Lung (tissue), 12 donors: ENCODE measurements around the gene SLC12A6. TPM values are rescaled to one million over a fixed set of nuclear protein-coding genes. Genes with fewer than 3 reads are reported as not detected.
A peak's percentile ranks its signal among the peaks of the same experiment; 100 is the strongest.

Experiments used
- ATAC-seq: fragments of 200-7000 bp; cut with Tn5 transposase; one replicate; pipeline ENCODE4 v1.9.1; 2020; ENCODE audit warnings: moderate number of reproducible peaks; ENCODE audit not compliant: insufficient read depth, low FRiP score
- DNase-seq, 3 donors: peaks; one replicate each; pipeline ENCODE4 v3.0.0-alpha.2; 2013 to 2017
- H3K27ac ChIP-seq, 2 donors: one replicate each; pipeline ENCODE4 v1.5.1; 2013; ENCODE audit warnings: mild to moderate bottlenecking in 2 of 2, moderate library complexity in 2 of 2, control low read depth in 1 of 2, inconsistent platforms in 1 of 2, low read depth in 1 of 2, low read length in 1 of 2
- H3K27me3 ChIP-seq, 3 donors: one replicate each; pipeline ENCODE4 v1.5.1; 2013; ENCODE audit warnings: low read length in 2 of 3; ENCODE audit not compliant: control insufficient read depth in 3 of 3, insufficient read depth in 3 of 3
- H3K36me3 ChIP-seq, 4 donors: one replicate each; pipeline ENCODE4 v1.5.1; 2013; ENCODE audit warnings: low read length in 4 of 4, mild to moderate bottlenecking in 1 of 4, moderate library complexity in 1 of 4; ENCODE audit not compliant: control insufficient read depth in 4 of 4, insufficient read depth in 4 of 4
- H3K4me1 ChIP-seq, 5 donors: one replicate each; pipeline ENCODE4 v1.5.1; 2013; ENCODE audit warnings: low read length in 5 of 5, mild to moderate bottlenecking in 2 of 5, moderate library complexity in 1 of 5; ENCODE audit not compliant: control insufficient read depth in 5 of 5, insufficient read depth in 5 of 5
- H3K4me3 ChIP-seq: one replicate; pipeline ENCODE4 v1.5.1; 2013; ENCODE audit warnings: mild to moderate bottlenecking, control low read depth, moderate library complexity
- H3K9ac ChIP-seq, 2 donors: one replicate each; pipeline ENCODE4 v1.5.1; 2013; ENCODE audit warnings: low read length in 2 of 2, control low read depth in 1 of 2; ENCODE audit not compliant: insufficient read depth in 1 of 2
- H3K9me3 ChIP-seq, 4 donors: one replicate each; pipeline ENCODE4 v1.5.1; 2013; ENCODE audit warnings: low read length in 3 of 4, mild to moderate bottlenecking in 1 of 4, moderate library complexity in 1 of 4; ENCODE audit not compliant: control insufficient read depth in 4 of 4, insufficient read depth in 3 of 4
- WGBS, 2 donors: extraction: QIAGEN DNeasy Blood & Tissue Kit; methylation state at CpG; one replicate each; pipeline ENCODE4 v1.1.7; 2013; 5-methylcytosine and 5-hydroxymethylcytosine counted together
- polyA plus RNA-seq, 2 donors: library from polyadenylated mRNA; stranded (reverse); fragments of 200-250 nt; gene quantifications; one replicate each; pipeline ENCODE4 v1.2.1, GENCODE V29; 2013
- total RNA-seq, 2 donors: library from RNA; depleted of rRNA in 1 of 2; stranded (reverse); fragments of >200 nt in 1 of 2; gene quantifications; one replicate each; pipeline ENCODE4 v1.2.1, GENCODE V29; 2014 to 2021
- TF ChIP-seq, protein P1 (sequence below): IDR thresholded peaks from 2 replicates; pipeline ENCODE4 v1.5.1; 2012; ENCODE audit warnings: mild to moderate bottlenecking; ENCODE audit errors: control extremely low read depth, extremely low read depth
- donor health status: control.
- donor health status: control.
- donor health status: Bipolar disorder and iron deficiency.
- donor health status: healthy.
- donor health status: DM: yes; HTN: yes; CAD: no.

The SLC12A6 gene
- total and polyA plus RNA-seq, 4 donors: 7.6 to 58.4 (median 27.7) TPM

GRCh38 chr15:34311563-34311962, 26.0 kb downstream of the SLC12A6 start:
- 91 to 93% methylated on average over 1 of the region's 1 CpG for WGBS, 2 donors
- DNase-seq (no peak), ATAC-seq (no peak)
- no peak overlapping the region for H3K4me3 ChIP-seq
- H3K36me3 ChIP-seq: peaks cover 0 to 4% (median under 1%) of the 10 kb centered on the region in 4 donors
- TF ChIP-seq, protein P1, sequence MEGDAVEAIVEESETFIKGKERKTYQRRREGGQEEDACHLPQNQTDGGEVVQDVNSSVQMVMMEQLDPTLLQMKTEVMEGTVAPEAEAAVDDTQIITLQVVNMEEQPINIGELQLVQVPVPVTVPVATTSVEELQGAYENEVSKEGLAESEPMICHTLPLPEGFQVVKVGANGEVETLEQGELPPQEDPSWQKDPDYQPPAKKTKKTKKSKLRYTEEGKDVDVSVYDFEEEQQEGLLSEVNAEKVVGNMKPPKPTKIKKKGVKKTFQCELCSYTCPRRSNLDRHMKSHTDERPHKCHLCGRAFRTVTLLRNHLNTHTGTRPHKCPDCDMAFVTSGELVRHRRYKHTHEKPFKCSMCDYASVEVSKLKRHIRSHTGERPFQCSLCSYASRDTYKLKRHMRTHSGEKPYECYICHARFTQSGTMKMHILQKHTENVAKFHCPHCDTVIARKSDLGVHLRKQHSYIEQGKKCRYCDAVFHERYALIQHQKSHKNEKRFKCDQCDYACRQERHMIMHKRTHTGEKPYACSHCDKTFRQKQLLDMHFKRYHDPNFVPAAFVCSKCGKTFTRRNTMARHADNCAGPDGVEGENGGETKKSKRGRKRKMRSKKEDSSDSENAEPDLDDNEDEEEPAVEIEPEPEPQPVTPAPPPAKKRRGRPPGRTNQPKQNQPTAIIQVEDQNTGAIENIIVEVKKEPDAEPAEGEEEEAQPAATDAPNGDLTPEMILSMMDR: no peak
- no peaks in the 10 kb centered on the region for H3K27me3 ChIP-seq
- H3K9me3 ChIP-seq: peaks cover 0 to 3% (median 0%) of the 10 kb centered on the region in 4 donors
- no peak overlapping the region for H3K9ac ChIP-seq
- no peak overlapping the region for H3K27ac ChIP-seq
- peaks cover 0 to 4% (median 0%) of the 10 kb centered on the region in 5 donors for H3K4me1 ChIP-seq

GRCh38 chr15:34304613-34305012, 33.0 kb downstream of the SLC12A6 start:
- Histone ChIP-seq H3K27ac (no peak overlapping the region), H3K9ac (no peak overlapping the region), H3K4me1 (peaks cover 0 to 4% (median 0%) of the 10 kb centered on the region in 5 donors), H3K4me3 (no peak overlapping the region), H3K27me3 (no peaks in the 10 kb centered on the region), H3K9me3 (no peaks in the 10 kb centered on the region), H3K36me3 (peaks cover 0 to 2% (median 0%) of the 10 kb centered on the region in 4 donors)
- TF ChIP-seq, protein P1: no peak
- DNase-seq (no peak), ATAC-seq (no peak)

- Histone ChIP-seq H3K9ac (no peak overlapping the region), H3K4me3 (no peak overlapping the region), H3K4me1 (peaks cover 0 to 12% (median 0%) of the 10 kb centered on the region in 5 donors), H3K27me3 (no peaks in the 10 kb centered on the region), H3K27ac (no peak overlapping the region), H3K9me3 (no peaks in the 10 kb centered on the region), H3K36me3 (no peaks in the 10 kb centered on the region)
- ATAC-seq (no peak), DNase-seq (no peak)
- TF ChIP-seq, protein P1: no peak
- 88 to 95% methylated on average over 3 of the region's 3 CpGs for WGBS, 2 donors
These were observed 36.5 kb downstream of the SLC12A6 start for GRCh38 chr15:34301058-34301457.

GRCh38 chr15:34297059-34297458, 40.5 kb downstream of the SLC12A6 start:
- Histone ChIP-seq H3K27me3 (no peaks in the 10 kb centered on the region), H3K27ac (peak overlapping the region in 1 of 2 donors; percentile 45), H3K36me3 (peaks cover 0 to 3% (median 1%) of the 10 kb centered on the region in 4 donors), H3K9ac (no peak overlapping the region), H3K4me1 (peaks cover 0 to 10% (median 0%) of the 10 kb centered on the region in 5 donors), H3K9me3 (no peaks in the 10 kb centered on the region), H3K4me3 (no peak overlapping the region)
- WGBS, 2 donors: 20 to 23% methylated on average over 1 of the region's 1 CpG
- TF ChIP-seq, protein P1: no peak
- no peak for DNase-seq
- no peak for ATAC-seq
